CD4-positive, alpha-beta T cell treated with Interleukin-15 for 1 hour (primary cell): Measurements from ENCODE around the gene KLHDC4.

ENCODE experiments used
- DNase-seq: peaks from one replicate; pipeline ENCODE4 v3.0.0-alpha.2; 2020

The KLHDC4 gene

GRCh38 chr16:87715231-87715630, 50.6 kb downstream of the KLHDC4 start:
- no peak for DNase-seq

- DNase-seq, result peak; percentile 54
Measured at GRCh38 chr16:87713451-87714229, 52.1 kb downstream of the KLHDC4 start.

GRCh38 chr16:87712184-87712762, 53.5 kb downstream of the KLHDC4 start:
- no peak for DNase-seq

- DNase-seq, result no peak
Measured at GRCh38 chr16:87710887-87711286, 54.9 kb downstream of the KLHDC4 start.

GRCh38 chr16:87709677-87710076, 56.1 kb downstream of the KLHDC4 start:
- no peak for DNase-seq

GRCh38 chr16:87708881-87709638, 56.7 kb downstream of the KLHDC4 start:
- no peak for DNase-seq

- DNase-seq, result no peak
Measured at GRCh38 chr16:87707714-87708580, 57.8 kb downstream of the KLHDC4 start.

GRCh38 chr16:87707097-87707496, 58.7 kb downstream of the KLHDC4 start:
- no peak for DNase-seq

GRCh38 chr16:87706278-87707000, 59.3 kb downstream of the KLHDC4 start:
- DNase-seq, result no peak

GRCh38 chr16:87705771-87706277, 60.0 kb downstream of the KLHDC4 start:
- no peak for DNase-seq

- no peak for DNase-seq
Measured at GRCh38 chr16:87704754-87705353, 60.9 kb downstream of the KLHDC4 start.

- no peak for DNase-seq
Measured at GRCh38 chr16:87703835-87704375, 61.9 kb downstream of the KLHDC4 start.

GRCh38 chr16:87703071-87703470, 62.7 kb downstream of the KLHDC4 start:
- DNase-seq, result no peak

GRCh38 chr16:87702325-87702811, 63.4 kb downstream of the KLHDC4 start:
- DNase-seq, result peak; percentile 39

- peak; percentile 30 for DNase-seq
Measured at GRCh38 chr16:87701505-87701921, 64.3 kb downstream of the KLHDC4 start.

GRCh38 chr16:87701078-87701460, 64.7 kb downstream of the KLHDC4 start:
- DNase-seq, result no peak

- no peak for DNase-seq
Measured at GRCh38 chr16:87700406-87701077, 65.2 kb downstream of the KLHDC4 start.

- no peak for DNase-seq
Measured at GRCh38 chr16:87698676-87699199, 67.0 kb downstream of the KLHDC4 start.

GRCh38 chr16:87698241-87698640, 67.5 kb downstream of the KLHDC4 start:
- DNase-seq, result no peak

- no peak for DNase-seq
Measured at GRCh38 chr16:87697792-87698191, 68.0 kb downstream of the KLHDC4 start.
